Hepatocyte (in vitro differentiated cells): ENCODE data around the gene GALE. TPM values are rescaled to one million over a fixed set of nuclear protein-coding genes. Genes with fewer than 3 reads are reported as not detected.

Experiments
- DNase-seq: peaks from one replicate; pipeline ENCODE4 v3.0.0-alpha.2; 2016; ENCODE audit warnings: low spot score
- H2AFZ ChIP-seq: fragments of 200-600 bp; sonication (generic); 2 replicates; pipeline ENCODE4 v1.6.0; 2016; ENCODE audit warnings: antibody characterized with exemption, mild to moderate bottlenecking
- H3K27ac ChIP-seq: fragments of 200-600 bp; sonication (generic); 2 replicates; pipeline ENCODE4 v1.5.1; 2016; ENCODE audit warnings: mild to moderate bottlenecking
- H3K27me3 ChIP-seq: fragments of 200-600 bp; sonication (generic); 2 replicates; pipeline ENCODE4 v1.6.1; 2016
- H3K36me3 ChIP-seq: fragments of 200-600 bp; sonication (generic); replicated peaks from 2 replicates; pipeline ENCODE4 v1.5.1; 2016; ENCODE audit warnings: low read depth; ENCODE audit not compliant: insufficient read depth
- H3K4me1 ChIP-seq: fragments of 200-600 bp; sonication (generic); 2 replicates; pipeline ENCODE4 v1.5.1; 2016; ENCODE audit warnings: mild to moderate bottlenecking, moderate library complexity; ENCODE audit not compliant: insufficient read depth
- H3K4me2 ChIP-seq: fragments of 200-600 bp; sonication (generic); 2 replicates; pipeline ENCODE4 v1.6.0; 2016
- H3K4me3 ChIP-seq: fragments of 200-600 bp; sonication (generic); 2 replicates; pipeline ENCODE4 v1.5.1; 2016; ENCODE audit warnings: mild to moderate bottlenecking
- H3K79me2 ChIP-seq: fragments of 200-600 bp; sonication (generic); 2 replicates; pipeline ENCODE4 v1.6.0; 2017; ENCODE audit warnings: mild to moderate bottlenecking
- H3K9me2 ChIP-seq: fragments of 200-600 bp; sonication (generic); replicated peaks from 2 replicates; pipeline ENCODE4 v1.6.0; 2017; ENCODE audit warnings: mild to moderate bottlenecking; ENCODE audit not compliant: insufficient read depth
- H3K9me3 ChIP-seq: fragments of 200-600 bp; sonication (generic); 2 replicates; pipeline ENCODE4 v1.5.1; 2016; ENCODE audit warnings: low read depth, mild to moderate bottlenecking
- H4K20me1 ChIP-seq: fragments of 200-600 bp; sonication (generic); 2 replicates; pipeline ENCODE4 v1.6.0; 2016; ENCODE audit warnings: mild to moderate bottlenecking; ENCODE audit not compliant: insufficient read depth, poor library complexity, severe bottlenecking
- EZH2 ChIP-seq: fragments of 200-600 bp; sonication (generic); IDR thresholded peaks from 2 replicates; pipeline ENCODE4 v1.6.1; 2016; ENCODE audit warnings: antibody characterized with exemption, mild to moderate bottlenecking, borderline replicate concordance
- EZH2phosphoT487 ChIP-seq: fragments of 200-600 bp; sonication (generic); IDR thresholded peaks from one replicate; pipeline ENCODE4 v1.6.1; 2018; ENCODE audit warnings: antibody characterized with exemption, mild to moderate bottlenecking, low read depth, moderate library complexity; ENCODE audit not compliant: unreplicated experiment, severe bottlenecking
- WGBS: methylation state at CpG from one replicate; pipeline ENCODE4 v1.1.6; 2016; ENCODE audit warnings: low lambda C conversion rate; ENCODE audit errors: missing lambda C conversion rate; 5-methylcytosine and 5-hydroxymethylcytosine counted together
- polyA plus RNA-seq: library from polyadenylated mRNA; unstranded; fragments of >200 nt; fragmentation: Nextera tagmentation; extraction: Ambion mirVana; gene quantifications from 2 replicates; pipeline ENCODE4 v1.2.1, GENCODE V29; 2016
- total RNA-seq: library from RNA; depleted of rRNA; stranded (reverse); fragments of >200 nt; gene quantifications from 2 replicates; pipeline ENCODE4 v1.2.3, GENCODE V29; 2014
- TF ChIP-seq, protein P1 (sequence below): fragments of 200-600 bp; sonication (generic); IDR thresholded peaks from 2 replicates; pipeline ENCODE4 v1.5.1; 2016; ENCODE audit warnings: antibody characterized with exemption, mild to moderate bottlenecking; ENCODE audit not compliant: poor library complexity

Gene GALE
- total and polyA plus RNA-seq, 2 experiments from 2014 or later: 89.9 to 114 TPM

- 67% methylated on average over 10 of the region's 10 CpGs for WGBS
- Histone ChIP-seq H3K27ac (peak overlapping the region; percentile 99), H3K79me2 (peaks cover 6% of the 10 kb centered on the region), H3K9me3 (no peaks in the 10 kb centered on the region), H3K27me3 (no peaks in the 10 kb centered on the region), H3K4me1 (peaks cover 18% of the 10 kb centered on the region), H3K36me3 (no peaks in the 10 kb centered on the region), H3K4me3 (no peak overlapping the region), H2AFZ (no peak overlapping the region), H3K9me2 (no peaks in the 10 kb centered on the region), H4K20me1 (no peaks in the 10 kb centered on the region), H3K4me2 (peak overlapping the region; percentile 93)
- no peak for DNase-seq
- no peak for TF ChIP-seq EZH2phosphoT487
- TF ChIP-seq, protein P1, sequence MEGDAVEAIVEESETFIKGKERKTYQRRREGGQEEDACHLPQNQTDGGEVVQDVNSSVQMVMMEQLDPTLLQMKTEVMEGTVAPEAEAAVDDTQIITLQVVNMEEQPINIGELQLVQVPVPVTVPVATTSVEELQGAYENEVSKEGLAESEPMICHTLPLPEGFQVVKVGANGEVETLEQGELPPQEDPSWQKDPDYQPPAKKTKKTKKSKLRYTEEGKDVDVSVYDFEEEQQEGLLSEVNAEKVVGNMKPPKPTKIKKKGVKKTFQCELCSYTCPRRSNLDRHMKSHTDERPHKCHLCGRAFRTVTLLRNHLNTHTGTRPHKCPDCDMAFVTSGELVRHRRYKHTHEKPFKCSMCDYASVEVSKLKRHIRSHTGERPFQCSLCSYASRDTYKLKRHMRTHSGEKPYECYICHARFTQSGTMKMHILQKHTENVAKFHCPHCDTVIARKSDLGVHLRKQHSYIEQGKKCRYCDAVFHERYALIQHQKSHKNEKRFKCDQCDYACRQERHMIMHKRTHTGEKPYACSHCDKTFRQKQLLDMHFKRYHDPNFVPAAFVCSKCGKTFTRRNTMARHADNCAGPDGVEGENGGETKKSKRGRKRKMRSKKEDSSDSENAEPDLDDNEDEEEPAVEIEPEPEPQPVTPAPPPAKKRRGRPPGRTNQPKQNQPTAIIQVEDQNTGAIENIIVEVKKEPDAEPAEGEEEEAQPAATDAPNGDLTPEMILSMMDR: no peak
- no peak for TF ChIP-seq EZH2
Measured at GRCh38 chr1:23801876-23802275, 1.3 kb upstream of the GALE start.

GRCh38 chr1:23801338-23801748 is 789 bp upstream of the GALE start:
- Histone ChIP-seq H3K9me3 (no peaks in the 10 kb centered on the region), H4K20me1 (no peaks in the 10 kb centered on the region), H3K4me3 (peak overlapping the region; percentile 61), H3K79me2 (peaks cover 6% of the 10 kb centered on the region), H3K27me3 (no peaks in the 10 kb centered on the region), H3K4me1 (peaks cover 18% of the 10 kb centered on the region), H3K36me3 (no peaks in the 10 kb centered on the region), H2AFZ (peak overlapping the region; percentile 34), H3K27ac (peak overlapping the region; percentile 99), H3K9me2 (no peaks in the 10 kb centered on the region), H3K4me2 (peak overlapping the region; percentile 93)
- DNase-seq: peak; percentile 73
- TF ChIP-seq EZH2 (no peak), EZH2phosphoT487 (no peak)
- TF ChIP-seq, protein P1: no peak
- WGBS: 9% methylated on average over 19 of the region's 19 CpGs

DNA sequence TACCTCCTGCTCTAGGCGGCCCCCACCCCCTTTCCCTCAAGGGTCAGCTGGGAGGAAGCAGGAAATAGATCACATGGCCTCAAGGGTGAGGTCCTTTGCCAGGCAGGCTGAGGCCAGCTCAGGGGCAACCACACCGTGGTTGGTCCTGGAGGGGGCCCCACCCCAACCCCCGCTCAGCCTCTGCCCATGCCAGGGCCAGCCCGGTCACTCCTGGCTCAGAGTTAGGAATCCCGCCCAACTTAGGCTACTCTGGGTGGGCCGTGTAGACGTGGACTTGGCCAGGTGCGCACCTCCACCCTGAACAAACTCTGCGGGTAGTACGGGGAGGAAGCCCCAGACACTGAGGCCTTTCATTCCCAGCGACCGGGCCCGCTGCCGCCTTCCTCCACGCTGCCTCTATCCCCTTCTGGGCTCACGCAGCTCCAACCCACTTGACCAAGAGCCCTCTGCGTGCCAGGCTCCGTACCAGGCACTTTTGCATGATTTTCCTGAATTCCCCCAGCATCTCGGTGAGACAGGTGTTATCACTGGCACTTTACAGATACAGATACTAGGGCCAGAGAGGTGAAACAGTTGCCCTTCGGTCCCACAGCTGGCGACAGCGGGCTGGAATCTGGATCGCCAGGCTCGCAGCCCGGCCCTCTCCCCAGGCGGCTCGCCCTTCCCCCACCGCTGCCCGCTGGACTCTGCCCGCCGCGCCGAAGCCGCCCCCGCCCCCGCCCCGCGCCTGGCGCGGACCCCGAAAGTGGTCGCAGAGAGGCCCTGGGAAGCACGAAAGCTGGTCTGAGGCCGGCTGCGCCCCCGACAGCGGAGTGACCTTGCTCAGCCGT is 769 bp downstream of the GALE start:
- H3K27me3 ChIP-seq: no peaks in the 10 kb centered on the region
- peak overlapping the region; percentile 99 for H3K27ac ChIP-seq
- peak; percentile 92 for DNase-seq
- 2% methylated on average over 44 of the region's 48 CpGs for WGBS
- no peaks in the 10 kb centered on the region for H3K36me3 ChIP-seq
- H3K9me3 ChIP-seq: no peaks in the 10 kb centered on the region
- H3K4me3 ChIP-seq: peak overlapping the region; percentile 73
- H3K9me2 ChIP-seq: no peaks in the 10 kb centered on the region
- H3K79me2 ChIP-seq: peaks cover 6% of the 10 kb centered on the region
- H3K4me1 ChIP-seq: peaks cover 18% of the 10 kb centered on the region
- peak overlapping the region; percentile 21 for H2AFZ ChIP-seq
- no peak for TF ChIP-seq EZH2phosphoT487
- TF ChIP-seq, protein P1: no peak
- TF ChIP-seq EZH2: no peak
- H3K4me2 ChIP-seq: peak overlapping the region; percentile 93
- no peaks in the 10 kb centered on the region for H4K20me1 ChIP-seq
